ENCODE data around the gene CYP2W1.

CYP2W1 gene

DNA sequence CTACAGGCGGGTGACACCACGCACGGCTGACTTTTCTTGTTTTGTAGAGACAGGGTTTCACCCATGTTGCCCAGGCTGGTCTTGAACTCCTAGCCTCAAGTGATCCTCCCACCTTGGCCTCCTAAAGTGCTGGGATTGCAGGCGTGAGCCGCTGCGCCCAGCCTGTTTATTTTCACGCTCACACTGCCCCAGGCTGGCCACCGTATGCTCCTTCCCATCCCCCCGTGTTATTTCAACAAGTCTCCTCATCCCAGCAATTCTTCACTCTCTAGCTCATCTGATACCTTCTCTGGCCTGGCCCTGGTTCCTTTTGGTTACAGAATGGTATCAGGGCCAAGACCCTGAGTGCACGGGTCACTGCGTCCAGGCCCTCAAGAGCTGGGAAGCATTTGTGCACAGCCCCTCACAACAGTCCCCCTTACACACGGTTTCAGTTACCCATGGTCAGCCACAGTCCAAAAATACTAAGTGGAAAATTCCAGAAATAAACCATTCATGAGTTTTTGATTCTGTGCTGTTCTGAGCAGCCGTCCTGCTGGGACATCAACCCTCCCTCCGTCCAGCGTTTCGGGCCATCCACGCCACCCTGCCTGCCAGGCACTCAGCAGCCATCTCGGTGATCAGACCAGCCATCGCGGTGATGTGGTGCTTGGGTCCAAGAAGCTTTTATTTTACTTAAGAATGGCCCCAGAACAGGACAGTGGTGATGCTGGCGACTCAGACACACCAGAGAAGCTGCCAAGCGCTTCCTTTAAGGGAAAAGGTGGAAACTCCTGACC, 16.5 kb upstream of the CYP2W1 start:
- no peak for DNase-seq (ENCODE audit: low read depth in 2 of 2)

GRCh38 chr7:967361-968082, 15.5 kb upstream of the CYP2W1 start:
- DNase-seq (ENCODE audit: low read depth in 2 of 2), result no peak

DNA sequence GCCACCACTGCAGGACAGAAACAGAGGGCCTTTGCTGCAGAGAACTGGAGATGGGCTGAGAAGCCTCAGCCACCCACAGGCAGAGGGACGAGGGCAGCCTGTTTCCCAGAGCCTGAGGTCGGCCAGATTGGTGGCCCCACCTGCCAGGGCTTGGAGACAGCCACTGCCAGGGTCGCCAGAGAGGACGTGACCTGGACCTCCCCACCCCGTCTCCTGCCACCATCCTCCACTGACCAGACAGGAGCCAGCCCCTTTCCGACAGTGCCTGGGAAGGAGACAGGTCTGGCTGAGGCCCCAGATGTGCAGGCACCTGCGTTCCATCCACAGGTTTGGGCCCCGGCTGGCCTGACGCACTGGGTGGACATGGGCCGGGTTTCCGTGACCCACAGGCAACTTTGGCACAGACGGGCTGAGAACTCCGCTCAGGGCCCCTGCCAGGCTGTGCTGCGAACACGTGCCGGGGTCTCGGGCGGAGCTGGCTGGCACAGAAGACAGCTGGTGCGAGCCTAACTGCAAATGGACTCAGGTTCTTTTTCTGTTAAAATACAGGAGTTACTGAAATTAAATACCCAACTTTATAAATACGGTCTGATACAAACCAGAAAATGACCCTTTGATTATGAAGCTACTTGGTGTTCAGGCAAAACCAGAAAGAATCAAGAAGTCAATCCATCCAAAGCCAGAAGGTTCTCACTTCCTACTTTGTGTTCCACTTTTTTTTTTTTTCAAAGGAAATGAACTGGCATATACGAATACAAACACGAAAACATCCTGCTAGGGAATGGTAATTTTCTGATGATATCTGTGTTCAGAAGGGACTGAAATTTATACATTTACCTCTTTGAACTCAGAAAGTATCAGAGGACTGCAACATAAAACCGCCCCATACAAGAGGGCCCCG, 14.5 kb upstream of the CYP2W1 start:
- DNase-seq (ENCODE audit: low read depth in 2 of 2), result no peak

- no peak for DNase-seq (ENCODE audit: low read depth in 2 of 2)
These were observed 13.6 kb upstream of the CYP2W1 start for GRCh38 chr7:969403-969802.

DNA sequence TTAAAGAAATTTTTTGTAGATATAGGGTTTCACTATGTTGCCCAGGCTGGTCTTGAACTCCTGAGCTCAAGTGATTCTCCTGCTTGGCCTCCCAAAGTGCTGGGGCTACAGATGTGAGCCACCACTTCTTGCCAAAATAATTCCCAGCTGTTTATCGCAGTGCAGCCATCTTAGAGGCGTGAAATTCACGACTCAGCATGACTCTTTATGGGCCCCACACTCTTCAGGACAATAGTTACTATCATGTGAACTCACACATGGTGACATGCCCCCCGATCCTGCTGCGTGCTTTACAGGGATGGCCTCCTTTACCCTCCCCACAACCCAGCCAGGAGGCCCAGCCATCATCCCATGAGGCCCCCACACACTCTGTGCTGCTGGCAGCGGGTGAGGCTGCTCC, 12.2 kb upstream of the CYP2W1 start:
- no peak for DNase-seq (ENCODE audit: low read depth in 2 of 2)

DNA sequence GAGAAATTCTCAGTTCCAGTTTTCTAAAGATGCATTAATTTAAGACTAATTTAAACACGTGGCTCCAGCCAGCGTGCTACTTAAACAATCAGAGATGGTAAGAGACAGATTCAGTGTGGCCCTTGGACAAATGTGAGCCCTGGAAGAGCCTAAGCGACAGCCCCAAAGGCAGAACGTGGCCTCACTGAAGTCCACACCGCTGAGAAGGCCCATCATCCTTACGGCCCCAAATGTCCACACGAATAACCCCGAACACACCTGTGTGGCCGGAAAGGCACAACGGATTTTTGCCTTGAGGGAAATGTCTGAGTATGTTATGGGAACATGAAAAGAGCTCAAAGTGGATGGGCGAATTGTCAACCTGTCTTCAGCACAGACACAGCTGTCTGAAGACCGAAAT, 10.9 kb upstream of the CYP2W1 start:
- DNase-seq (ENCODE audit: low read depth in 2 of 2), result no peak

GRCh38 chr7:972676-973309, 10.2 kb upstream of the CYP2W1 start:
- DNase-seq (ENCODE audit: low read depth in 2 of 2), result no peak

DNA sequence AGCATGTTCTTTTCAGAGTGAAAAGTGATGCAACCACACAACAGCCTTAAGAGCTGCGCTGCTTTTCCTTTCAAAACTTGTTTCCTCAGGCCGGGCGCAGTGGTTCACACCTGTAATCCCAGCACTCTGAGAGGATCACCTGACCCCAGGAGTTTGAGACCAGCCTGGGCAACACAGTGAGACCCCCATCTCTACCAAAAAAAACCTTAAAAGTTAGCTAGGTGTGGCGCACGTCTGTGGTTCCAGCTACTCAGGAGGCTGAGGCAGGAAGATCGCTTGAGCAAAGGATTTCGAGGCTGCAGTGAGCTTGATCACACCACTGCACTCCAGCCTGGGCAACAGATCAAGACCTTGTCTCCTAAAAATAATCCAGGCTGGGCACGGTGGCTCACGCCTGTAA, 9.7 kb upstream of the CYP2W1 start:
- no peak for DNase-seq (ENCODE audit: low read depth in 2 of 2)

- no peak for DNase-seq (ENCODE audit: low read depth in 2 of 2)
These were observed 8.8 kb upstream of the CYP2W1 start for GRCh38 chr7:974172-974571.

DNA sequence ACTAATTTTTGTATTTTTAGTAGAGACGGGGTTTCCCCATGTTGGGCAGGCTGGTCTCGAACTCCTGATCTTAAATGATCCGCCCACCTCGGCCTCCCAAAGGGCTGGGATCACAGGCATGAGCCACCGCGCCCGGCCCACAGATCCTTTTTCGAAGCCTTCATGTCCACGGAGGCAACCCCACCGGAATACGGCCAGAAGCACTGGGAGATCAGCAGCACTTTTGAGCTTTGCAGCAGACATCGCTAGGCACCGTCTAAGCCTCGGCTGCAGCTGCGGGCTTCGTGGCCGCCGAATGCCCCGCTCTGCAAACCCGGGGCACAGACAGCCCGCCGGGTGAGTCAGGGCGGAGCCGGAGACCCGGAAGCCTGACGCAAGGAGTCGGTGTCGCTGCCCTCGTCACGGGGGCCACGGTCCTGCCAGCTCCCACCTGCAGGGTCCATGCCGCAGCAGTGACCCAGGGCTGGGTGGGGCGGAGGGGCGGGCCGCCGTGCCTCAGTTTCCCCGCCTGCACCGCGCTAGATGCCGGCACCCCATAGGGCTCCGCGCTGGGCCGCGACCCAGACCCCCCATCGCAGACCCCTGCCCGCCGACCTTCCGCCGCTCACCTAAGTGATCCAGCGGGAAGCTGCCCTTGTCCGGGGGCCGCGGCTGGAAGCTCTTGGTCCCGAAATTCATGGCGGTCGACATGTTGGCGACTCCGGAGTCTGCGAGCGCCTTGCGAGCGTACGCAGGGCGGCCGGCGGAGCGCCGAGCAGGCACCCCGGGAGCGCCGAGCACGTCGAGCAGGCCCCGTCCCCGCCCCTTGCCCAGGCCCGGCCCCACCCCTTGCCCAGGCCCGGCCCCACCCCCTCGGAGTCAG, 7.9 kb upstream of the CYP2W1 start, which contains the start of gene COX19:
COX19 (minus strand) TSS at position 730 of the 862 bp plus-strand sequence; CDS start at position 690, 40 bp downstream.
- DNase-seq (ENCODE audit: low read depth in 2 of 2), result peak; percentile 86 to 87

DNA sequence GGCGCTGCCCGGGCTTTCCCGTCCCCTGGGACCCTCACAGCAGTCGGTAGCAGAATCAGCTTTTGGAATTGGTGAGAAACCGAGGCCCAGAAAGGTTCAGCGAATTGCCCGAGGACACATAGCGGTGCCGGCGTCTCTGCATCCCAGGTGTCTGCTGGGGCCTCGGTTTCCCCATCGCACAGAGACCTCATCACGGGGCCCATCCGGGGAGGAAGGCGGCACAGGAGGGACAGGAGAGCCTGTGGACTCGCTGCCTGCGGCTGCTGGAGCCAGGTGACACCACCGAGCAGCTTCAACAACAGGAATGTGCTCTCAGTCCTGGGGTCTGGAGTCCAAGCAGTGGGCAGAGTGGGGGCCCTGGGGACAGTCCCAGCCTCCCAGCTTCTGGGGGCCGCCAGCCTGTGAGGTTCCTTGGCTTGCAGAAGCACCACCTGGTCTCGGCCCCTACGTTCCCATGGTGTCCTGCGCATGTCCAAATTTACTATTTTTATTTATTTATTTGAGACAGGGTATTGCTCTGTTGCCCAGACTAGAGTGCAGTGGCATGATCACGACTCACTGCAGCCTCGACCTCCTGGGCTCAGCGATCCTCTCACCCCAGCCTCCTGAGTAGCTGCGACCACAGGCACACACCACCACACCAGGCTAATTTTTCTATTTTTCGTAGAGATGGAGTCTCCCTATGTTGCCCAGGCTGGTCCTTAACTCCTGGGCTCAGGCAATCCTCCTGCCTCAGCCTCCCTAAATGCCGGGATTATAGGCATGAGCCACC, 7.1 kb upstream of the CYP2W1 start:
- no peak for DNase-seq (ENCODE audit: low read depth in 2 of 2)

- DNase-seq (ENCODE audit: low read depth in 2 of 2), result no peak
These were observed 6.1 kb upstream of the CYP2W1 start for GRCh38 chr7:976901-977325.

GRCh38 chr7:977326-978048, 5.5 kb upstream of the CYP2W1 start:
- no peak for DNase-seq (ENCODE audit: low read depth in 2 of 2)

DNA sequence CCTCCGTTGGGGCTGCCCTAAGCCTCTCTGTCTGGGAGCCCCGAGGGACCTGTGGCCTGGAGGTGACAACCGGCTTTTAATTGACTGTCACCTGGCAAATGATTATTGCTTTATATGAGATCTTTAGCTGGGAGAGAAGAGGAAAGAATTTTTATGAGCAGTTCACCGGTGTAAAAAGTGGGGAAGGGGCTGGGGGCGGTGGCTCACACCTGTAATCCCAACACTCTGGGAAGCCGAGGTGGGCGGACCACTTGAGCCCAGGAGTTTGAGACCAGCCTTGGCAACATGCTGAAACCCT, 5.0 kb upstream of the CYP2W1 start:
- DNase-seq (ENCODE audit: low read depth in 2 of 2), result no peak

DNA sequence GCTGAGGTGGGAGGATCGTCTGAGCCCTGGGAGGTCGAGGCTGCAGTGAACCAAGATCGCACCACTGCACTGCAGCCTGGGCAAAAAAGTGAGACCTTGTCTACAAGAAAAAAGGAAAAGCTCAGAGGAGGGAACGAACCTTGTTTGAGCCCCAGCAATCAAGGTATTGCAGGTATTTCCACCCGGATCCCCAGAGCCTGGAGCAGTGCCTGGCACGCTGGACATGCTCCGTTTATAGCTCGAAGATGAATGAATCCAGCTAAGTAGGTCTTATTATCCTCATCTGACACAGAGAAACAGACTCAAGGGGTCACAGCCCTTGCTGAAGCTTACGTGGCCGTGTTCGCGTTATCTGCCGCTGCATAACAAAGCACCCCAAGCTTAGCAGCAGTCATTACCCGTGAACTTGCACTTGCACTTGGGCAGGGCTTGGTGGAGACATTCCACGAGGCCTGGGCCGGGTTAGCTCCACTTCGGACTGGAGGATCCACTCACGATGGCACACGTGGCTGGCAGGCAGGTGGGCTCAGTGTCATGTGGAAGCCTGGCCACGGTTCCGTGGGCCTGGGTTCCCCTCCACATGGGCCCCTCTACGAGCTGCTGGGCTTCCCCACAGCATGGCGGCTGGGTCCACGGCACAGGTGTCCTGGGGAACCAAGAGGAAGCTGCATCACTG, 4.4 kb upstream of the CYP2W1 start:
- DNase-seq (ENCODE audit: low read depth in 2 of 2), result no peak

DNA sequence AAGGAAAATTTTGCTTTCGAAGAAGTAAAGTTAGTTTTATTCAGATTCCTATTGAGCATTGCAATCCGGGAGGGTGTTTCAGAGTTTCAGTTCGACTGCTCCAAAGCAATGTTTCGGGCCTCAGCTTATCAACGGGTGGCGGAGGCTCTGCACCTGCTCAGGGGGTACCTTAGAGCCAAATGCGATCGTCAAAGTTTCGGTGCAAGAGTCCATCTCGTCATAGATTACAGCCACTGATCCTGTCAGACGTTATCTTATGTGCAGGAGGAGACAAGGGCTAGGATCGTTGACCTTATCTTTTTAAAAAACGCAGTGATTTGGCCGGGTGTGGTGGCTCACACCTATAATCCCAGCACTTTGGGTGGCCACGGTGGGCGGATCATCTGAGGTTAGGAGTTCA, 3.8 kb upstream of the CYP2W1 start:
- DNase-seq (ENCODE audit: low read depth in 2 of 2), result no peak

- no peak for DNase-seq (ENCODE audit: low read depth in 2 of 2)
These were observed 3.0 kb upstream of the CYP2W1 start for GRCh38 chr7:979886-980571.

DNA sequence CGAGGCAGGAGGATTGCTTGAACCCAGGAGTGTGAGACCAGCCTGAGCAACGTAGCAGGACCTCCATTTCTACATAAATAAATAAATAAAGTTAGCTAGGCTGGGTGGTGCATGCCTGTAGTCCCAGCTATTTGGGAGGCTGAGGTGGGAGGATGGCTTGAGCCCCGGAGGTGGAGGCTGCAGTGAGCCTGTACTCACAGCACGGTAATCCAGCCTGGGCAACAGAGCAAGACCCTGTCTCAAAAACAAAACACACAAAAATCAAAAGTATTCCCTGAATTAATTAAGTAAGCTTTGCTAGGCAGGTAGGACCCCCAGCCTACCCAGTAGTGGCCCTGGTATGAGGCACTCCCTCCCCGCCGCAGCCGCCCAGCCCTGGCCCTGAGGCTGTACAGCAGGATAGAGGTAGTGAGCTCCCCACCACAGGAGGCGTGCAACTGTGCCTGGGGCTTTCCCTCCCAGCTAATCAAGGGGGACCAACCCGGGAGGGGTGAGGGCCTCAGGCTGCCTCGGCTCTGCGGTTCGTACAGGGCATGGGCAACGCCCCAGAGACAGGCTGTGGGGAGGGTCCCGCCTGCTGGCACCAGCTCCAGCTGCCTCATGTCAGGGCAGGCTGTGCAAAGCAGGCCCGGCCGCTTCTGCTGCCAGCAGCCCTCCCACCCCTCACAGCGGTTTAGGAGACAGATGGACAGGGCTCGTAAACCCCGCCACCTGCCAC, 1.0 kb upstream of the CYP2W1 start:
- DNase-seq (ENCODE audit: low read depth in 2 of 2), result no peak
